HG02943 (cell line): Measurements from ENCODE around the gene TRMT11.
"Not testable (repeated sequence)": the region's sequence is repeated elsewhere in the genome, so short reads cannot be mapped to it uniquely, and the experiment has no call there.

Experiments
- ATAC-seq: cut with Tn5 transposase; IDR thresholded peaks from one replicate; pipeline ENCODE4 v1.9.1; 2021; ENCODE audit warnings: mild to moderate bottlenecking, low read depth, moderate library complexity; ENCODE audit not compliant: unreplicated experiment

Gene TRMT11

GRCh38 chr6:125955973-125956372 is 30.4 kb upstream of the TRMT11 start:
- ATAC-seq, result no peak

- peak; percentile 89 for ATAC-seq
These were observed 29.6 kb upstream of the TRMT11 start, which contains the start of gene HINT3 for GRCh38 chr6:125956506-125957390. Gene HINT3, plus strand, starts transcription at chr6:125956770. Its CDS starts 208 bp downstream, at chr6:125956978.

- no peak for ATAC-seq
These were observed 29.0 kb upstream of the TRMT11 start for GRCh38 chr6:125957391-125957693.

- no peak for ATAC-seq
These were observed 28.5 kb upstream of the TRMT11 start for GRCh38 chr6:125957845-125958244.

GRCh38 chr6:125959041-125959440 is 27.3 kb upstream of the TRMT11 start:
- ATAC-seq, result no peak

- no peak for ATAC-seq
These were observed 25.2 kb upstream of the TRMT11 start for GRCh38 chr6:125961117-125961516.

GRCh38 chr6:125962900-125963497 is 23.3 kb upstream of the TRMT11 start:
- ATAC-seq, result no peak

GRCh38 chr6:125963817-125964216 is 22.5 kb upstream of the TRMT11 start:
- ATAC-seq, result no peak

- no peak for ATAC-seq
These were observed 19.8 kb upstream of the TRMT11 start for GRCh38 chr6:125966569-125966968.

- ATAC-seq, result no peak
These were observed 17.8 kb upstream of the TRMT11 start for GRCh38 chr6:125968493-125968892.

- no peak for ATAC-seq
These were observed 15.6 kb upstream of the TRMT11 start for GRCh38 chr6:125970760-125971159.

- not testable (repeated sequence) for ATAC-seq
These were observed 13.9 kb upstream of the TRMT11 start for GRCh38 chr6:125972478-125972877.

- peak; percentile 58 for ATAC-seq
These were observed 12.0 kb upstream of the TRMT11 start for GRCh38 chr6:125974214-125974866.

- no peak for ATAC-seq
These were observed 7.2 kb upstream of the TRMT11 start for GRCh38 chr6:125979101-125979500.

GRCh38 chr6:125981571-125982185 is 4.7 kb upstream of the TRMT11 start:
- ATAC-seq, result no peak

- ATAC-seq, result no peak
These were observed 2.9 kb upstream of the TRMT11 start for GRCh38 chr6:125983246-125983945.

- ATAC-seq, result no peak
These were observed 2.0 kb upstream of the TRMT11 start for GRCh38 chr6:125984311-125984710.

GRCh38 chr6:125985522-125985921 is 818 bp upstream of the TRMT11 start:
- ATAC-seq, result no peak

GRCh38 chr6:125985979-125986300 is 400 bp upstream of the TRMT11 start:
- ATAC-seq, result no peak

GRCh38 chr6:125987026-125987617 is 782 bp downstream of the TRMT11 start:
- ATAC-seq, result peak; percentile 26
